GM23248 (cell line): ENCODE results near the gene TBC1D23.

Source experiments
- EZH2 ChIP-seq: fragments of 200-600 bp; sonication (generic); IDR thresholded peaks from 2 replicates; pipeline ENCODE4 v1.6.1; 2018; ENCODE audit warnings: antibody characterized with exemption, mild to moderate bottlenecking; ENCODE audit not compliant: insufficient read depth, poor library complexity, severe bottlenecking
- EZH2phosphoT487 ChIP-seq: fragments of 200-600 bp; sonication (generic); IDR thresholded peaks from 2 replicates; pipeline ENCODE4 v1.6.1; 2018; ENCODE audit warnings: antibody characterized with exemption, moderate library complexity, mild to moderate bottlenecking, low read depth; ENCODE audit not compliant: insufficient read depth

GRCh38 chr3:100360757-100361496 is 100.1 kb downstream of the TBC1D23 start:
- TF ChIP-seq EZH2 (no peak), EZH2phosphoT487 (no peak)
